ENCODE measurements around the gene DYNLRB1.

Gene DYNLRB1

GRCh38 chr20:34553366-34553867 is 37.2 kb downstream of the DYNLRB1 start:
- no peak for DNase-seq

- DNase-seq, result peak in 2 of 51 donors; percentile 13 to 75
Observed at GRCh38 chr20:34557936-34558319, 41.7 kb downstream of the DYNLRB1 start.

- peak in 50 of 51 donors; percentile 28 to 99 (median 89) for DNase-seq
Observed at GRCh38 chr20:34558320-34559218, 42.3 kb downstream of the DYNLRB1 start, which contains the start of gene MAP1LC3A. TSS of gene MAP1LC3A (plus strand) at chr20:34558718. CDS start at chr20:34558869, 151 bp downstream.

GRCh38 chr20:34559311-34560140 is 43.3 kb downstream of the DYNLRB1 start:
- peak in 14 of 51 donors; percentile 13 to 54 (median 34) for DNase-seq

- DNase-seq, result peak in 39 of 51 donors; percentile 8 to 87 (median 58)
Observed at GRCh38 chr20:34560141-34560523, 43.9 kb downstream of the DYNLRB1 start.

- no peak for DNase-seq
Observed at GRCh38 chr20:34560614-34561013, 44.4 kb downstream of the DYNLRB1 start.

- peak in 1 of 51 donors; percentile 5 for DNase-seq
Observed at GRCh38 chr20:34561661-34562060, 45.4 kb downstream of the DYNLRB1 start.

- DNase-seq, result peak in 18 of 51 donors; percentile 10 to 55 (median 32)
Observed at GRCh38 chr20:34562641-34563040, 46.4 kb downstream of the DYNLRB1 start.

- no peak for DNase-seq
Observed at GRCh38 chr20:34564833-34565232, 48.6 kb downstream of the DYNLRB1 start.

- no peak for DNase-seq
Observed at GRCh38 chr20:34566978-34567891, 51.0 kb downstream of the DYNLRB1 start.

- no peak for DNase-seq
Observed at GRCh38 chr20:34567892-34568865, 52.0 kb downstream of the DYNLRB1 start.

- no peak for DNase-seq
Observed at GRCh38 chr20:34569598-34569997, 53.4 kb downstream of the DYNLRB1 start.

- no peak for DNase-seq
Observed at GRCh38 chr20:34570859-34571306, 54.7 kb downstream of the DYNLRB1 start.

- no peak for DNase-seq
Observed at GRCh38 chr20:34571753-34572152, 55.5 kb downstream of the DYNLRB1 start.

GRCh38 chr20:34573541-34574300 is 57.5 kb downstream of the DYNLRB1 start:
- DNase-seq, result no peak

- no peak for DNase-seq
Observed at GRCh38 chr20:34574426-34574825, 58.2 kb downstream of the DYNLRB1 start.

- DNase-seq, result no peak
Observed at GRCh38 chr20:34574861-34575260, 58.6 kb downstream of the DYNLRB1 start.

- no peak for DNase-seq
Observed at GRCh38 chr20:34575271-34575670, 59.0 kb downstream of the DYNLRB1 start.

- DNase-seq, result no peak
Observed at GRCh38 chr20:34575756-34576155, 59.5 kb downstream of the DYNLRB1 start.

Measured in hypothalamus (tissue), 51 donors.